ENCODE measurements around the gene MCAM.

Gene MCAM, protein sequence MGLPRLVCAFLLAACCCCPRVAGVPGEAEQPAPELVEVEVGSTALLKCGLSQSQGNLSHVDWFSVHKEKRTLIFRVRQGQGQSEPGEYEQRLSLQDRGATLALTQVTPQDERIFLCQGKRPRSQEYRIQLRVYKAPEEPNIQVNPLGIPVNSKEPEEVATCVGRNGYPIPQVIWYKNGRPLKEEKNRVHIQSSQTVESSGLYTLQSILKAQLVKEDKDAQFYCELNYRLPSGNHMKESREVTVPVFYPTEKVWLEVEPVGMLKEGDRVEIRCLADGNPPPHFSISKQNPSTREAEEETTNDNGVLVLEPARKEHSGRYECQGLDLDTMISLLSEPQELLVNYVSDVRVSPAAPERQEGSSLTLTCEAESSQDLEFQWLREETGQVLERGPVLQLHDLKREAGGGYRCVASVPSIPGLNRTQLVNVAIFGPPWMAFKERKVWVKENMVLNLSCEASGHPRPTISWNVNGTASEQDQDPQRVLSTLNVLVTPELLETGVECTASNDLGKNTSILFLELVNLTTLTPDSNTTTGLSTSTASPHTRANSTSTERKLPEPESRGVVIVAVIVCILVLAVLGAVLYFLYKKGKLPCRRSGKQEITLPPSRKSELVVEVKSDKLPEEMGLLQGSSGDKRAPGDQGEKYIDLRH

DNA sequence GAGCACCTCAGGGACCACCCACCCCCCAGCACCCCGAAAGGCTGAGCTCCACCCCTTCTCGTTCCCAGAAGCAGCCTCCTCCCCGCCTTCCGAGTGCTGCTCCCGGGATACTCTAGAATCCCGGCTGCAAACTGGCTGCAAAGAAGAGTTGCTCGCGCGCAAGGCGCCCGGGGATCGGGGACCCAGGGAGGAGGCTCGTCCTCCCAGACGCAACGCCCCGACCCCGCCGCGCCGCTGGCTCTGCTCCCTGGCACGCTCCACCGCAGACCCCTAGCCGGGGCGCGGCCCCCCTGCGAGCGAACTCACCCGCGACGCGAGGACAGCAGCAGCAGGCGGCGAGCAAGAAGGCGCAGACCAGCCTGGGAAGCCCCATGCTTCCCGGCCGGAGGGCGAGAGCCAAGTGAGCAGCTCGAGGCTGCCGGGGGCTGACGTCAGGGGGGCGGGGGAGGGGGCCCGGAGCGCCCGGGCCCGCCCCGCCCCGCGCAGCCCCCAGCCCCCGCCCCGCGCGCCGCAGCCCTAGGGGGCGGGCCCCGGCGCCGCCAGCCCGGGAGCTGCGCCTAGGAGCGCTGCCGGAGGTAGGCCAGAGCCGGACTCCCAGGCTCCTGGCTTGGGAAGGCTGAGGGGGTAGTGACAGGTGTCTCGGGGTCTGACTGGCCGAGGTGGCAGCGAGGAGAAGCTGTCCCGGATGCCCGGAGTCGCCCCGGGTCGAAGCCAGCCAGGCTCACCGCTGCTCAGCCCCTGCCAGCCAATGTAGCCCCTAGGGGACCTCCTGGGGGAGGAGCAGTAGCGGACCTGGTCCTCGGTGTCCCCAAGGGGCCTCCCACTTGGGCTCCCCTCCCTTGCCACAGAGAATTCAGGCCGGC is at the start of gene MCAM:
Gene MCAM (minus strand): TSS at position 402 of the 863 bp plus-strand sequence. CDS start 29 bp downstream, at position 373.
- DNase-seq (ENCODE audit: low spot score): no peak

DNA sequence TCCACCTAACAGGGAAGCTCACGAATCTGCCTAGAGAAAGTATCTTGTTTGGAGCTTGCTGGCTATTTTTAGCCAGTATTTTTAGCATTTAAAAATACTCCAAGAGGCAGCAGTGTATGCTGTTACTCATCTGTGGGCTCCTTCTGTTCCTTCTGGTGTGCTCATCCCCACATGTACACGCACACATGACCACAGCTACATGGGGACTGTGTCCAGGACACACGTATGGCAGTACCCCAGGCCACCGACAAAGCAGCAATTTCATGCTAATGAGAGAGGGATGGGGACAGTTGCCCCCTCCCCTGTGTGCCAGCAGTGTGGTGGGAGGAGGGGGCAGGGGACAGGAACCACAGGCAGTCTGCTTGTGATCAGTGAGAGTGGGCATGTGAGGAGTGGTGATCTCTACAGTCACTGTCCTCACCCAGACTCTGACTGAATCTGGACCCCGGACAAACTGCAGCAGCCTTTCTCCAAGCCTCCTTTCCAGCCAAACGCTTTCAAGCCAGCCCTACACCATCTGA is 48.2 kb upstream of the MCAM start:
- DNase-seq (ENCODE audit: low spot score): no peak

DNA sequence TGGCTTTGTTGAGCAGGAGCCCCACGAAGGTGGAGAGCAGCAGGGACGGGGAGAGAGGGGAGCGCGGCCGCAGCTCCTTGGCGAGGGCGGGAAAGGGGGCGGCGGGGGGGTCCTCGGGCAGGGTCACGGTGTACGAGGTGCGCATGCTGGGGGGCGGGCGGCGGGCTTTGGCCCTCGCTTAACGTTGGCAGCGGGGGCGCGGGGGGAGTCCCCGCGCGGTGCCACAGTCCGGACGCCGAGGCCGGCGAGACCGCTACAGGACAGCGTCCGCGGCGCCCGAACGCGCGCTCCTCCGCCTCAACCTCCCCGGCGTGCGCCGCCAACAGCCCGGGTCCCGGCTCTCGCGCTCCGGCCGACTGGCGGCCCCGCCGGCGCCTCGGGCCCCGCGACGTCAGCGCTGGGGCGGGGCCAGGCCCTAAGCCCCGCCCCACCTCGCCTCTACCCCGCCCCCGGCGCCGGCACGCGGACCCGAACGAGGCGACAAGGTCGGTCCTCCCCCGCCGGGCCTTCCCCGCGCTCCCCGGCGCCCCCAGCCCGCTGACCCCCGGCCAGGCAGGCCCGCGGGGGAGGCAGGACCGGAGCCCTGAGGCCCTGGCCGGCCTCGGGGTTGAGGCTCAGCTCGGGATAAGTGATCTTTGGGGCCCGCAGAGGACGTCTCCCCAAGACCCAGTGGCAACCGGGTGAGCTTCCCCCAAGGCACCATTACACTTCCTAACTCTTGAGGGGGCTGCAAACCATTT is 47.1 kb upstream of the MCAM start:
- DNase-seq (ENCODE audit: low spot score): no peak

DNA sequence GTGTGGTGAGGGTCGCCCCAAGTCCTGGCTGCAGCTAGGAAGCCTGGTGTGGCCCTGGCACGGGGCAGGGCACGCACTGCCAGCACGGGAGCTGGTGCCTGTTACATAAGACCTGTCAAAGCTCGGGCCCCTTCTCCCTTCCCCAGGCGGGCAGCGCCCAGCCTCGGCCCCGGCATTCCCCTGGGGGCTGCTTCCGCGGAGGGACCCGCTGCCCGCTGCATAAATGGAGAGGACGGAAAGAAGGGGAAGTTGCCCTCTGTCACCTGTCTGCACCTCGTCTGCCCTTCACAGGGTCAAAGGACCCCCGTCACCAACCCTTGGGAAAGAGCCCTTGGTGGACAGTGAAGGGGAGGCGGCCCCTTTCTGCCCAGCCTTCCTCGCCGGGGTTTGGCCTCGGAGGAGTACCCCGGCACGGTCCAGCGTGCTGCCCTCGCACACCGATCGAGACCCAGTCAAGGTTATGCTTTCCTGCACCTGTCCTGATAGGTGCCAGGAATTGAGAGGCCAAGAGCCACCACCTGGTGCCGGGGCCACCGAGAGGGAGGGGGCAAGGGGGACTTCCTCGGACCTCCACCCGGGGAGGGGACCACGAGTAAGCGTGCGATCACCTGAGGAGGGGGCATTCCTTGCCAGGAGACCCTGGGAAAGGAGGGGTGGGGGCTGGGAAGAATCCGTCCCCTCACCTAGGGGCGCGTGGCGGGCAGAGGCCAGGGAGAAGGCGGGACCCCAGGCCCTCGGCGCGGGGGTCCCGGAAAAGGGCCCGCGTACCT is 46.3 kb upstream of the MCAM start:
- no peak for DNase-seq (ENCODE audit: low spot score)

DNA sequence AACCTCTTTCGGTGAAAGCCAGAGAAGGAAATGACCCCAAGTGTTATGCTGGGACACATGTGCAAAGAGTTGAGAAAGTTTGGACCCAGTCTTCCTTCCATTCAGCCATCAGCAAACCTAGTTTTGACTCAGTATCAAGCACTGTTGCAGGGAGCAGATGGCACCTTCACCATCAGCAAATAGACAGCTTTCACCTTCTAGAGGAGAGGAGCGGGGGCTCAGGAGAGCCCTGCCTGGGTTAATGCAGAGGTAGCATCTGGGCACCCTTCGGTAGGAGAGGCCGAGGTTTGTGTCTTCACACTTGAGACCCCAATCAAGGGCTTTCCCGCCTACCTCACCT is 45.8 kb upstream of the MCAM start:
- DNase-seq (ENCODE audit: low spot score): no peak

DNA sequence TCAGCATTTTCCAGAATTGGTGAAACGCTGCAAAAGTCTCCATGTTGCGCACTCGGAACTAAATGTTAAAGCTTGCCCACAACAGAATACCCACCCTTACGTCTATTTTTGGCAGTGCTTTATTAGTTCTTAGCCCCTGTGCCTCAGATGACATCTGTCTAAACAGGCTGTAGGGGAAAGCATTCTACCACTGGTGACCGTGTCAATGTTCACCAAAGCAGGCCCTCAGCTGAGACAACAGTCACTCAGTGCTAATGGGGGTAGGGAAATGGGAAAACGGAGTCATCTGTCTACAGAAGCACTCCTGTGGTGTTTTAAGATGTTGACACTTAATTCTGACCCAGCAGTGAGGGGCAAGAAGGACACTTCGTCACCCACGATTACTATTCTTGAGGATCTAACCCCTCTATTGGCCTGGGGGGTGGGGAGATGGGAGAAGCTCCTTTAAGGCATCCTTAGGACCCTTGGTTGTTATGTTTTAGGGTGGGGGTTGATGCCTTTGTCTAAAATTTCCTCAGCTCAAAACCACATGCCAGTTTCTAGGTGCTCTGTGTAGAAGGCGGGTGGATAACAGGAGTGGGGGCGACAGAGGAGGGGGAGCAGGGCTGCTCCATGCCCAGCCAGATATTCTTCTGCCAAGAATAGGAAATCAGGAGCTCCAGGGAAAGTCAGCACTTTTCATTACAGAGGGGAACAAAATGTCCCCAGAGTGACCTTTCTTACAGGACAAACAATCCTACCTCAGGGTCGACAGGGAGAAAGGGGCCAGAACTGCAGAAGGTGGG is 45.2 kb upstream of the MCAM start:
- DNase-seq (ENCODE audit: low spot score): no peak

DNA sequence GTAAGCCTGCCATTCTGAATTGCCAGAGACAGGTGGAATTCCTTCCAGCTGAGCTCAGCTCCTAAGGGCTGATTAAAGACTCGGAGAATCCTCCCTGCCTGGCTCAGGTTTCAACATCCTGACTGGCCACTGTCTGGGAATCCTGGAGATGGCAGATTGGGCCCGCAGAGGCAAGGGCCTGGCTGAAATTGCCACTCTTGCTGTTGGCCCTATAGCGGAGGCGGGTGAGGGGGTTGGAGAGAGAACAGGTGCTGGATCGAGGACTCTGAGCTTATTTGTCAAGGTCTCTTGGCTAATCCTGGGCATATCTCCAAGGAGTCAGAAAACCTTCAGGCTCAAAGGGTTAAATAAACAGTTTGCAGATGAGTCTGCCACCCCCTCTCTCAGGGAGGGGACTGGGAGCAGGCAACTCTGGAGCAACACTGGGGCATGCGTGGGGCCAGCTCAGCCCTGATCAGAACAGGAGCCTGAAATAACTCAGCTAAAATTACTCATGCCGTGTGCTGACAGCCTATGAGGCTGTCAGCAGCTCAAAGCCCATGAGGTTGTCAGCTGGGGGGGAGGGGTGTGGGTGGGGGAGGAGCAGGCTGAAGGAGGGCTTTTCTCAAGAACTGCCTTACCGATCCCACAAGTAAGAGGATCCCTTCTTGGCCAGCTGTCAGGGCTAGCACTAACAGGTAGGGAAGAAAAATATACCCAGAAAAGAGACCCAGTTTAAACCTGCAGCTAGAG is 44.3 kb upstream of the MCAM start:
- no peak for DNase-seq (ENCODE audit: low spot score)

DNA sequence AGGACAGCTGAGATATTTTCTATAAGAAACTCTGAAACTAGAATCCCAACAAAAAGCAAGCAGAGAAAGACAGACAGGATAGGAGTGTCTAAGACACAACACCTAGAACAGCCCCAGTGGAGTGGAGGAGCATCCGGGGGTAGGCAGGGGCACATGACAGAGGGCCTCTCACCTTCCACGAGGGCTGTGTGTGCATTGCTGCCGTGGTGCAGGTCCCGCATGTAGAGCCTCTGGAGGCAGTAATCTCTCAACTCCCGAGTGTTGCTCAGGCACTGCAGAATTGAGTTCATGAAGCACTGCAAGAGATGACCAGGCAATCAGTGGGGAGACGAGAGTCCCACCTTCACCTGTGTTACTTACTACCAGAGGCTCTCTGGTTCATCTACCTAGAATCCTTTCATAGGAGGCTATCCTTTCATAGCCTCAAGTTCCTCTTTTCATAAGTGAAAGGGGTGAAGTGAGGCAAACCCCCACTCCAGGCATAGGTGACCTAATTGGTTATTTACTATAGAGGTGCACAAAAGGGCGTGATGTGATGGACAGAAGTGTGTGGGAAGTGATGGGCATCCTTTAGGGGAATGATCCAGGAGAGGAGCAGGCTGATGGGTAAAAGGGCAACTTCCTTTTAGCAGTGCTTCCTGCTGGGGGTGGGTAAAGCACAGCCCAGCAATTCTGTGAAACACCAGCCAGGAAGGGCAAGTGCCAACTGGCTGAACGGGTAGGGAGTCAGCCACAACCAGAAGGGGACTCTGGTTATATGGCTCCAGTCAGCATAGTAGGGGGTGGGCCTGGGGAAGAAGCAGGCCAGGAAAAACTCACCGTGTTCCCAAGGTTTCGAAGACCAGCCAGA is 42.7 kb upstream of the MCAM start:
- DNase-seq (ENCODE audit: low spot score): no peak

DNA sequence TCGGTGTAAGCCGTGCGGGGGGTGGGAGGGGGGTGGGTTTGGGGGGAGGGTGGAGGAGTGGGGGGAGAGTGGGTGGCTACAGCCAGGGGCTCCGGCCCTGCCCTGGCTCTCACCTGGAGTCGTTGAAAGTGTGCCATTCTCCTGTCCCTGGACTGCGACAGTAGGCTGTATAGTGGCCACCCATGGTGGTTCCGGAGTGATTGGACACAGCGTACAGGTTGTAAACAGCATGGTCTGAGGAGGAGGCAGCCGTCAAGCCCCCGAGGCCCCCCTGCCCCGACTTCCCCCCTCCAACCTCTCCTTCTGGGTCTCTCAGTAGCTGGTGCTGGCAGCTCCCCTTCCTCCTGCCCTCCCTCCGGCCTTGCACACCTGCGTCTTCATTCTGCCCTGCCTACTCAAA is 40.1 kb upstream of the MCAM start:
- DNase-seq (ENCODE audit: low spot score): no peak

DNA sequence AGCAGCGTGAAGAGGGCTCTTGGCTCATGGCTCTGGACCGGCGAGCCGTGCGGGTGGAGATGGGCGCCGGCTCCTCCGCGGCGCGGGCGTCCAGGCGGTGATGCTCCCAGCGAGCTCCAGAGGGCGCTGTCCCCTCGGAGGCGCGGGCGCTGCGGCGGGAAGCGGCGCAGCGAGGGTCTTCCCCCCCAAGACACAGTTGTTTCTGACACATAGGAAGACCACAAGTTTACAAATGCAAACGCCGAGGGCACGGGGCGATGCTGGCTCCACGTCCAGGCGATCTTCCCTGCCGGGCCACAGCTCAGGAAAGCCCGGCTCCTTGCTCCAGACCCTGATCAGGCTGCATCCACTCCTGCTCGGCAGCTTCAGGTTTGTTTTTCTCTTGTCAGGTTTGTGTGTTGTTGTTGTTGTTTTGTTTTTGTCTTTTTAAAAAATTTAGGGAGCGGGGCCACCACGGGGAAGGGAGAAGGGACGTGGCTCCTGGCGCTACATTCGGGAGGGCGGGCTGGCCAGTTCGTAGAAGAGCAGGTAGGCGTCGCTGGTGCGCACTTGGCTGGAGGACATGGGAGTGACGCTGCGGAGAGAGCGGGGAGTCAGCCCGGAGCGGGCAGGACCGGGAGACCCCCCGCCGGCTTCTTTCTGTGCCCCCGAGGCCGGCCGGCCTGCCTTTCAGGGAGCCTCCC is 39.6 kb upstream of the MCAM start:
- peak; percentile 56 for DNase-seq (ENCODE audit: low spot score)

DNA sequence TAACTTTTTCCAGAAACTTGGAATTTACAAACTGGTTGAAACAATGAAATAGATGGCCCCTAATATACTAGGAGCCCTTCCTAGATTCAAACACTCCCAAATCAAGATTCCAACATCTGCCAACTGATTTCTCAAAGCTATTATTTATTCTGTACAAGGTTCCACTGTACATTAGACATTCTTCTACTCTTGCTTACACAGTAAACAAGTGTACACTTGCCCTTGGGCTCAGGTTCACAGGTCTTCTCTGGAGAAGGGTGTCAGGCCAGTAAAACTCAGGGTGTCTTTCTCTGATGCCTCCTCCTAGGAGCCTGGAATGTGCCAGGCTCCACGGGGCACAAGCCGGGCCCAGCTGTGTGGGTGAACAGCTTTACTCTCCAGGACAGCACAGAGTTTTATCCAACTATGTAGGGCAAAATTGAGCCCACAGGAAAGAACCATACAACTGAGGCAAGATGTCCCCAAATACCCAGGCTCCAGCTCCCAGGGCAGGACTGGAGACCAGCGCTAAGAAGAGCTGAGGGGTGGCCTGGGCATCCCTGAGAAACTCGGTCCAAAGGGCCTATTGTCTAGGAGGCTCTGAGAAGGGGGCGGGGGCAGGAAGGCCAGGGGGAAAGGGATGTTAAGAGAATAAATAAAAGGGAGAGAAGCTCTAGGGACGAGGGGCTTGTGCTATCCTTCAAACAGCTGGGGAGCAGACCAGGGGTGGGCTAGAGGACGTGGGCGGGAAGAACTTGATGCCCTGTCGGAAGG is 38.3 kb upstream of the MCAM start:
- DNase-seq (ENCODE audit: low spot score): no peak

DNA sequence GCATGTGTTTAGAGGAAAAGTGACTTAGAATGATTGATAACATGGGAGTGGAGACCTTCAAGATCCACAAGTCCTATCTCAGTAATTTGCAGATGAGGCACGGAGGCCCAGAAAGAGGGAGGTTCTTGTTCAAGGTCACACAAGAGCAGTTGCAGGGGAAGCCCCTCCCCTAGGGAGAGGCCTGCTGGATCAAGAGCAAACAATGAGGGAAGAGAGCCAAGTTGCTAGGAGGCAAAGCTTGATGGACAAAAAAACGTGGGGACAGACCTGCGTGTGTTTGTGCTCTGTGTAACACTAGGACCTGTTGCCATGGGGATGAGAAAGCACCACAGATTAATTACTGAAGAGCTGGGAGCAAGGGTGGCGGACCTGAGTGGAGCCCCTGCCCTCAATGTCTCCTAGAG is 35.9 kb upstream of the MCAM start:
- DNase-seq (ENCODE audit: low spot score): peak; percentile 89

DNA sequence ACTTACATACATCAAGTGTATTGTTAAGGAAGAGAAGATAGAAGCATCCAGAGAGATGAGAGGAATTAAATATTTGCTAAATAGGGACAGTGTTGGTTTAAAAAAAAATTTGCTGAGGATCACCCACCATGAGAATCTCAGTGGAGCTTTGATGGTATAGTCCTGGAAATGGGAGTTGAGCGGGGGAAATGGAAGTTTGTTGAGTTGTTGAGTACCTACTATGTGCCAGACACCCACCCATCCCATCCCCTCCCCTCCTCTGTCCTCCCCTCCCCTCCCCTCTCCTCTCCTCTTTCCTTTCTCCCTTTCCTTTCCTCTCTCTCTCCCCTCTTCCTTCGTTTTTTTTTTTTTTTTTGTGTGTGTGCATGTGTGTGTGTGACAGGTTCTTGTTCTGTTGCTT is 34.3 kb upstream of the MCAM start:
- DNase-seq (ENCODE audit: low spot score): no peak

DNA sequence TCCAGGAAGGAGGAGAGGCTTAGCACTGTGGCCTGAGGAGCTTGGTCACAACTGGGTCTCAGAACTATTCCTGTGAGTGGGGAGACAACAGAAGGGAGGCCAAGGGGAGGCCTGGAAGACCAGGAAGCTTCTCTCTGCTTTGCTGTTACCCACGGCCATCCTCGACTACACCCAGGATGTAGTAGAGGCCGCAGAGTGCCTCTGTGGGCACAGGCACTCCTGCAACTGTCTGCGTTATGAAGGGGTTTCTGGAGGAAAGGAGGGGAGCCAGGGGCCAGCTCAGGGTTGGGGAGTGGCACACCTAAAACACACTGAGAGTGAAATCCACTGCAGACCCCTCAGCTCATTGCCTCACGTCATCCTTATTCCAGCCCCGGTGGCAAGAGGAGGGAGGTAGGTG is 33.4 kb upstream of the MCAM start:
- DNase-seq (ENCODE audit: low spot score): no peak

DNA sequence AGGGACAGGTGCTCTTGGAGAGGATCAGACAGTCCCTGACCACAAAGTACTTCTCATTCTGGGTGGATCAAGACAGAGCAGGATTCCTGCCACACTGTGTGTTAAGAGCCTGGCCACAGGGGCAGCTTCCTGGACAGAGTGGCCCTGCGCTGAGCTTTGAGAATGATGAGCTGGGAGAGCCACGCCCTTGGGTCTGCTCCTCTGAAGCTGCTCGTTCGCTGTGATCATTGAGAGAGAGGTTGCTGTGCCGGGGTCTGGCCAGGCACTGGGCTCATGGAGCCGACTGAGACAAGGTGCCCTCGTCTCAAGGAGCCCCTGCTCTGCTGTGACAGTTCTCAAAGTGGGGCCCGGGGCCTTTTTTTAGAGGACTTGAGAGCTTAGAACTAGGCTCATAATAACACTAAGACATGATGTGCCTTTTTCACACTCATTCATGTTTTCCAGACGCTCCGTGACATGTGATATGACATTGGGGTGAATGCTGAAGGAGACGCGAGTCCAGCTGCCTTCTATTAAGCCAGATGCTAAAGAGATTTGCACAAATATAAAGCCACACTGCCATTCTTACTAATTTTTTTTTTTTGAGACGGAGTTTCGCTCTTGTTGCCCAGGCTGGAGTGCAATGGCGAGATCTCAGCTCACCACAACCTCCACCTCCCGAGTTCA is 31.1 kb upstream of the MCAM start:
- no peak for DNase-seq (ENCODE audit: low spot score)

DNA sequence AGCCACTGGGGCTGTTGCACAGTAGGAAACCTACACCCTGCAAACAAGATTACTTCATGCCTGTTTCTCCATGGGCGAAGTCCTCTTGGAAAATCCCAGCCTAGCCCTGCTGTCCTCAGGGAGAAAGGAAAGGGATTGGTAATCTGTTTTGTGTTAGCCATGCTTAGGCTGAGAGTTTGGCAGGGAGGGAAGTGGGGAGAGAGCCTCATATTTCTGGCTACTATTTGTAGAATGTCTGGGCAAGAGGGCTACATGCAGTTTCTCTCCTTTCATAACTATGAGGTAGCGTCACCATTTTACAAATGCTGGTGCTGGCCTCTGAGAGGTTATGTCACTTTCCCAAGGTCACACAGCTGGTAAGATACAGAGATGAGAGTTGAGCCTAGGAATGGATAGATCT is 30.3 kb upstream of the MCAM start:
- DNase-seq (ENCODE audit: low spot score): no peak

DNA sequence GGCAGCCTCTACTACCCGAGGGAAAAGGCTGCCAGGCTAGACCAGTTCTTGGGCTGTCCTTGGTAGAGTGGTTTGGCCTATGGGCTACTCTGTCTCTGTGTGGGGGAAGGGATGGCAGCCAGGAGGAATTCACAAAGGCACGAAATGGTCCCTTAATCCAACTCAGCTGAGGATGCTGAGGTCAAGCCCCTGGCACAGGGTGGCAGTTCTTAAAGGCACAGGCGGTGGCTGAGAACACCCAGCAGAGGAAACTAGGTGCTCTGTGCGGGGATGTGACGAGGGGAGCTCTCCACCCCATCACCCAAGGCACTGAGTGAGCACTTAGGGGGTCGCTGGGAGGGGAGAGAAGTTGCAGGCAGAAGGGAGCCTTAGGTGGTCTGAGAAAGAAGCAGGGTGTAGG is 29.7 kb upstream of the MCAM start, which contains the start of gene MFRP:
Gene MFRP (minus strand): TSS at position 101 of the 400 bp plus-strand sequence. CDS start 192 bp downstream, outside the sequence.
- no peak for DNase-seq (ENCODE audit: low spot score)
